HepG2 (cell line): Measurements from ENCODE around the gene DUS1L. TPM values are rescaled to one million over a fixed set of nuclear protein-coding genes. Genes with fewer than 3 reads are reported as not detected.
A peak's percentile ranks its signal among the peaks of the same experiment; 100 is the strongest.

Experiments
- AGO2 ChIP-seq: fragments of 200-400 bp; formaldehyde crosslinking; optimal IDR thresholded peaks from 2 replicates; pipeline ENCODE3; 2017; ENCODE audit warnings: mild to moderate bottlenecking, low read depth, low read length, moderate library complexity
- FOXM1 ChIP-seq: sonication (generic); formaldehyde crosslinking; IDR thresholded peaks from 2 replicates; pipeline ENCODE4 v1.5.0; 2020; ENCODE audit warnings: missing genetic modification reagents
- MLX ChIP-seq: IDR thresholded peaks from 2 replicates; pipeline ENCODE4 v1.6.1; 2016
- MYPOP ChIP-seq: sonication (generic); formaldehyde crosslinking; IDR thresholded peaks from 2 replicates; pipeline ENCODE4 v1.8.1; 2023; ENCODE audit warnings: mild to moderate bottlenecking, moderate library complexity, missing genetic modification reagents
- NFE2L1 ChIP-seq: sonication (generic); formaldehyde crosslinking; IDR thresholded peaks from 2 replicates; pipeline ENCODE4 v1.4.0; 2020; ENCODE audit warnings: missing genetic modification reagents, mild to moderate bottlenecking, borderline replicate concordance
- PHF5A ChIP-seq: IDR thresholded peaks from one replicate; pipeline ENCODE4 v1.6.1; 2018; ENCODE audit warnings: low read depth, missing genetic modification reagents; ENCODE audit not compliant: unreplicated experiment
- REXO4 ChIP-seq: sonication (generic); formaldehyde crosslinking; IDR thresholded peaks from 2 replicates; pipeline ENCODE4 v1.8.0; 2022; ENCODE audit warnings: missing genetic modification reagents, mild to moderate bottlenecking, borderline replicate concordance
- ZBTB14 ChIP-seq: sonication (generic); formaldehyde crosslinking; IDR thresholded peaks from 2 replicates; pipeline ENCODE4 v1.4.0; 2020; ENCODE audit warnings: missing genetic modification reagents
- ZFP36L2 ChIP-seq: sonication (generic); formaldehyde crosslinking; IDR thresholded peaks from 2 replicates; pipeline ENCODE4 v1.4.0; 2020; ENCODE audit warnings: missing genetic modification reagents
- ZFP82 ChIP-seq: sonication (generic); formaldehyde crosslinking; IDR thresholded peaks from 2 replicates; pipeline ENCODE4 v1.5.1; 2020; ENCODE audit warnings: mild to moderate bottlenecking, missing genetic modification reagents, borderline replicate concordance
- ZFX ChIP-seq: sonication (generic); formaldehyde crosslinking; IDR thresholded peaks from 2 replicates; pipeline ENCODE4 v1.4.0; 2020; ENCODE audit warnings: mild to moderate bottlenecking, low read depth, missing genetic modification reagents, moderate library complexity
- ZNF281 ChIP-seq: sonication (generic); formaldehyde crosslinking; IDR thresholded peaks from 2 replicates; pipeline ENCODE4 v1.4.0; 2020; ENCODE audit warnings: missing genetic modification reagents, borderline replicate concordance
- ZNF292 ChIP-seq: sonication (generic); formaldehyde crosslinking; IDR thresholded peaks from 2 replicates; pipeline ENCODE4 v1.8.1; 2022; ENCODE audit warnings: mild to moderate bottlenecking, low read depth, missing genetic modification reagents, borderline replicate concordance
- ZNF333 ChIP-seq: sonication (generic); formaldehyde crosslinking; IDR thresholded peaks from 2 replicates; pipeline ENCODE4 v1.4.0; 2020; ENCODE audit warnings: mild to moderate bottlenecking, missing genetic modification reagents, borderline replicate concordance
- ZNF335 ChIP-seq: sonication (generic); formaldehyde crosslinking; IDR thresholded peaks from 2 replicates; pipeline ENCODE4 v1.4.0; 2020; ENCODE audit warnings: missing genetic modification reagents
- ZNF704 ChIP-seq: sonication (generic); formaldehyde crosslinking; IDR thresholded peaks from 2 replicates; pipeline ENCODE4 v1.8.1; 2023; ENCODE audit warnings: mild to moderate bottlenecking, inconsistent platforms, moderate library complexity, missing genetic modification reagents, borderline replicate concordance
- ZNF777 ChIP-seq: sonication (generic); formaldehyde crosslinking; IDR thresholded peaks from 2 replicates; pipeline ENCODE4 v1.4.0; 2020; ENCODE audit warnings: missing genetic modification reagents
- ZNF782 ChIP-seq: sonication (generic); formaldehyde crosslinking; IDR thresholded peaks from 2 replicates; pipeline ENCODE4 v1.4.0; 2020; ENCODE audit warnings: missing genetic modification reagents, mild to moderate bottlenecking, borderline replicate concordance
- polyA plus RNA-seq, 8 experiments: library from polyadenylated mRNA; depleted of rRNA in 3 of 8; stranded (reverse) in 7 of 8; unstranded in 1 of 8; fragments of >200 nt; fragmentation: Illumina TruSeq in 4 of 8; extraction: Trizol in 4 of 8; gene quantifications; 2 replicates each; pipeline versions ENCODE4 v1.2.1 to v1.2.3, GENCODE V29; 2011 to 2016; ENCODE audit warnings: low read depth in 4 of 8, missing spikeins in 1 of 8, mixed read lengths in 1 of 8; ENCODE audit not compliant: insufficient read depth in 1 of 8
- total RNA-seq, 5 experiments: library from RNA; depleted of rRNA; stranded (reverse); fragments of >200 nt; fragmentation: Illumina TruSeq; extraction: Trizol; gene quantifications; 2 replicates each; pipeline ENCODE4 v1.2.3, GENCODE V29; 2016; ENCODE audit warnings: low read depth in 1 of 5

Gene DUS1L
- total and polyA plus RNA-seq, 2 of the 13 experiments (the other 11 are each of a cell fraction or from before 2014, with no cell fraction given): 81.0 to 109 TPM

GRCh38 chr17:82064433-82065192 lies 991 bp downstream of the DUS1L start (continued):
- TF ChIP-seq ZNF333 (no peak), ZNF782 (CRISPR knock-in tag) (0 out of 2 replicates have a peak, but pooled peaks have one; percentile 28), ZNF281 (no peak), PHF5A (CRISPR knock-in tag) (peak; percentile 16), FOXM1 (0 out of 2 replicates have a peak, but pooled peaks have one; percentile 64), REXO4 (CRISPR knock-in tag) (no peak), AGO2 (peak; percentile 95), NFE2L1 (CRISPR knock-in tag) (0 out of 2 replicates have a peak, but pooled peaks have one; percentile 9), ZNF777 (0 out of 2 replicates have a peak, but pooled peaks have one; percentile 36), ZNF292 (CRISPR knock-in tag) (no peak), ZFP82 (CRISPR knock-in tag) (0 out of 2 replicates have a peak, but pooled peaks have one; percentile 34), ZFX (CRISPR knock-in tag) (peak; percentile 41; the same call in 1 of the 2 replicates), ZFP36L2 (CRISPR knock-in tag) (no peak), ZNF335 (CRISPR knock-in tag) (peak; percentile 8; the same call in 1 of the 2 replicates), MYPOP (no peak), ZBTB14 (CRISPR knock-in tag) (0 out of 2 replicates have a peak, but pooled peaks have one; percentile 11), ZNF704 (0 out of 2 replicates have a peak, but pooled peaks have one; percentile 42), MLX (CRISPR knock-in tag) (no peak)
